ENCODE measurements around the gene FBXO11. TPM values are rescaled to one million over a fixed set of nuclear protein-coding genes. Genes with fewer than 3 reads are reported as not detected.
A peak's percentile ranks its signal among the peaks of the same experiment; 100 is the strongest.

Gene FBXO11
- polyA plus RNA-seq, 1 donor (not counting 4 experiments of a cell fraction or from before 2014, with no cell fraction given): 45.5 TPM

- Histone ChIP-seq H4K20me1 (ENCODE audit: control insufficient read depth, extremely low read depth, insufficient read depth, low read length) (peaks cover 3% of the 10 kb centered on the region), H2AFZ (ENCODE audit: control insufficient read depth, low read length) (peak overlapping the region; percentile 89), H3K4me2 (ENCODE audit: control insufficient read depth, extremely low read depth, insufficient read depth, low read depth, low read length) (peak overlapping the region; percentile 79), H3K27me3 (ENCODE audit: control insufficient read depth, extremely low read depth, insufficient read depth, low read length) (no peaks in the 10 kb centered on the region), H3K4me3 (ENCODE audit: control insufficient read depth in 2 of 3, extremely low read depth in 1 of 3, insufficient read depth in 2 of 3, low read depth in 1 of 3, low read length in 3 of 3) (peak overlapping the region; percentile 70 to 83 (median 74)), H3K36me3 (ENCODE audit: control insufficient read depth in 2 of 2, extremely low read depth in 1 of 2, insufficient read depth in 2 of 2, low read length in 2 of 2) (no peaks in the 10 kb centered on the region), H3K4me1 (ENCODE audit: control insufficient read depth, extremely low read depth, insufficient read depth, low read length) (peaks cover 12% of the 10 kb centered on the region), H3K79me2 (ENCODE audit: control insufficient read depth, insufficient read depth, low read length) (peaks cover 30% of the 10 kb centered on the region), H3K9ac (ENCODE audit: control insufficient read depth, extremely low read depth, insufficient read depth, low read length) (peak overlapping the region; percentile 85), H3K9me3 (ENCODE audit: control insufficient read depth, low read depth, low read length) (no peaks in the 10 kb centered on the region), H3K27ac (ENCODE audit: control insufficient read depth, insufficient read depth, low read length) (peak overlapping the region; percentile 88), H3K9me1 (ENCODE audit: control insufficient read depth, extremely low read depth, insufficient read depth, low read length) (no peaks in the 10 kb centered on the region)
- no peak for TF ChIP-seq EZH2 (IDR thresholded peaks at IDR 0.05; ENCODE audit: low read length)
- no peak for TF ChIP-seq CTCF (optimal IDR thresholded peaks at IDR 0.05 in 1 of 3, IDR thresholded peaks at IDR 0.05 in 1 of 3, conservative IDR thresholded peaks at IDR 0.05 in 1 of 3; ENCODE audit: extremely low read depth in 1 of 3, insufficient read depth in 2 of 3, low read length in 3 of 3)
- FAIRE-seq (peak; percentile 34), DNase-seq (ENCODE audit: low read depth, low spot score) (no peak)
- dilution Hi-C loops (cut with MboI; ENCODE audit: extremely low pct_ligation_motif_present, low sequenced_read_pairs): no loop called here
Observed at GRCh38 chr2:47907039-47907781, 912 bp upstream of the FBXO11 start.

DNA sequence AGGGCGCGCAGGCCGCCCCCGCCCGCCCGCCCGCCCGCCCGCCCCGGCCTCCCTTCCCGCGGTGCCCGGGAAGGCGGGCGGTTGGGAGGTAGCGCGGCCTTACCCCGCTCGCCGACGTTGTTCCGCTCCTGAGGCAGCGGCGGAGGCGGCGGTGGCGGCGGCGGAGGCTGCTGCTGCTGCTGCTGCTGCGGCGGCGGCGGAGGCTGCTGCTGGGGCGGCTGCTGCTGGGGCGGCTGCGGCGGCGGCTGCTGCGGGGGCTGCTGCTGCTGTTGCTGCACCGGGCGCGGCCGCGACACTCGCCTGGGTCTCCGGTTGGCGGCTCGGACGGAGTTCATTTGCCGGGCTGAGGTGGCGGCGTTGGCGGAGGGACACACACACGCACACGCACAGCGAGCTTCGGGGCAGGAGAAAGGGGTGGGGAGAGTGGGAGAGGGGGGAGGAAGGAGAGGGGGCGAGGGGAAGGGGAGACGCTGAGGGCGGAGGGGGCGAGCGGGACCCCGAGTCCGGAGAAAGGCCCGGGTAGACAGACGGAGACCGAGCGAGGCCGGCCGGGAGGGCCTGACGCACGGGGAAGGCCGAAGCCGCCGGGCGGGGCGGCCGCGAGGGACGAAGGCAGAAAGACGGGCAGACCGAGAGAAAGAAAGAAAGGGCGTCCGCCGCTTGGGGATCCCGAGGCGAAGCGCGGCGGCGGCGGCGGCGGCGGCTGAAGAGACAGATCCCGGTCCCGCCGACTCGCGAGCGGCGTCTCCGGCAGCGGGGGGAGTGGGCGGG is 727 bp downstream of the FBXO11 start:
- Histone ChIP-seq H3K36me3 (ENCODE audit: control insufficient read depth in 2 of 2, extremely low read depth in 1 of 2, insufficient read depth in 2 of 2, low read length in 2 of 2) (no peaks in the 10 kb centered on the region), H2AFZ (ENCODE audit: control insufficient read depth, low read length) (peak overlapping the region; percentile 5), H3K4me2 (ENCODE audit: control insufficient read depth, extremely low read depth, insufficient read depth, low read depth, low read length) (no peak overlapping the region), H3K9me3 (ENCODE audit: control insufficient read depth, low read depth, low read length) (no peaks in the 10 kb centered on the region), H4K20me1 (ENCODE audit: control insufficient read depth, extremely low read depth, insufficient read depth, low read length) (peaks cover 3% of the 10 kb centered on the region), H3K4me3 (ENCODE audit: control insufficient read depth in 2 of 3, extremely low read depth in 1 of 3, insufficient read depth in 2 of 3, low read depth in 1 of 3, low read length in 3 of 3) (peak overlapping the region; percentile 64 to 75 (median 74)), H3K9ac (ENCODE audit: control insufficient read depth, extremely low read depth, insufficient read depth, low read length) (peak overlapping the region; percentile 93), H3K79me2 (ENCODE audit: control insufficient read depth, insufficient read depth, low read length) (peaks cover 46% of the 10 kb centered on the region), H3K27me3 (ENCODE audit: control insufficient read depth, extremely low read depth, insufficient read depth, low read length) (no peaks in the 10 kb centered on the region), H3K9me1 (ENCODE audit: control insufficient read depth, extremely low read depth, insufficient read depth, low read length) (no peaks in the 10 kb centered on the region), H3K27ac (ENCODE audit: control insufficient read depth, insufficient read depth, low read length) (peak overlapping the region; percentile 88), H3K4me1 (ENCODE audit: control insufficient read depth, extremely low read depth, insufficient read depth, low read length) (peaks cover 12% of the 10 kb centered on the region)
- dilution Hi-C loops (cut with MboI; ENCODE audit: extremely low pct_ligation_motif_present, low sequenced_read_pairs): no loop called here
- FAIRE-seq (no peak), DNase-seq (ENCODE audit: low read depth, low spot score) (no peak)
- TF ChIP-seq EZH2 (IDR thresholded peaks at IDR 0.05; ENCODE audit: low read length): no peak
- TF ChIP-seq CTCF (optimal IDR thresholded peaks at IDR 0.05 in 1 of 3, IDR thresholded peaks at IDR 0.05 in 1 of 3, conservative IDR thresholded peaks at IDR 0.05 in 1 of 3; ENCODE audit: extremely low read depth in 1 of 3, insufficient read depth in 2 of 3, low read length in 3 of 3): no peak
